IPS DF 4.7 (cell line): Measurements from ENCODE around the gene GALNT15.

ENCODE experiments used
- DNase-seq: peaks from one replicate; pipeline ENCODE4 v3.0.0-alpha.2; 2013; ENCODE audit warnings: low spot score; ENCODE audit errors: extremely low read depth

The GALNT15 gene

GRCh38 chr3:16187213-16187790 is 12.8 kb downstream of the GALNT15 start:
- DNase-seq = no peak

GRCh38 chr3:16188071-16188470 is 13.6 kb downstream of the GALNT15 start:
- no peak for DNase-seq

- DNase-seq = no peak
Observed at GRCh38 chr3:16189201-16189600, 14.7 kb downstream of the GALNT15 start.

- no peak for DNase-seq
Observed at GRCh38 chr3:16190704-16191103, 16.2 kb downstream of the GALNT15 start.

- no peak for DNase-seq
Observed at GRCh38 chr3:16191591-16191990, 17.1 kb downstream of the GALNT15 start.

- no peak for DNase-seq
Observed at GRCh38 chr3:16192176-16192811, 17.8 kb downstream of the GALNT15 start.

- no peak for DNase-seq
Observed at GRCh38 chr3:16198427-16198826, 23.9 kb downstream of the GALNT15 start.

GRCh38 chr3:16199769-16200168 is 25.3 kb downstream of the GALNT15 start:
- DNase-seq = no peak

- DNase-seq = no peak
Observed at GRCh38 chr3:16200411-16200810, 25.9 kb downstream of the GALNT15 start.

- DNase-seq = no peak
Observed at GRCh38 chr3:16203031-16203430, 28.6 kb downstream of the GALNT15 start.

- DNase-seq = no peak
Observed at GRCh38 chr3:16203671-16204629, 29.5 kb downstream of the GALNT15 start.

GRCh38 chr3:16204751-16205150 is 30.3 kb downstream of the GALNT15 start:
- DNase-seq = no peak

- no peak for DNase-seq
Observed at GRCh38 chr3:16205156-16205870, 30.8 kb downstream of the GALNT15 start.

- DNase-seq = no peak
Observed at GRCh38 chr3:16207031-16207430, 32.6 kb downstream of the GALNT15 start.

- DNase-seq = no peak
Observed at GRCh38 chr3:16211176-16211904, 36.9 kb downstream of the GALNT15 start.

- DNase-seq = no peak
Observed at GRCh38 chr3:16214366-16214765, 39.9 kb downstream of the GALNT15 start.

- no peak for DNase-seq
Observed at GRCh38 chr3:16216373-16216935, 42.0 kb downstream of the GALNT15 start.

- no peak for DNase-seq
Observed at GRCh38 chr3:16219777-16220176, 45.3 kb downstream of the GALNT15 start.

- DNase-seq = no peak
Observed at GRCh38 chr3:16221990-16222389, 47.5 kb downstream of the GALNT15 start.

GRCh38 chr3:16222547-16222946 is 48.1 kb downstream of the GALNT15 start:
- DNase-seq = no peak

GRCh38 chr3:16224325-16224724 is 49.8 kb downstream of the GALNT15 start:
- DNase-seq = no peak
